Stimulated activated CD4-positive, alpha-beta T cell treated with anti-CD3 and anti-CD28 coated beads, Interleukin-12 subunit alpha, Interleukin-12 subunit beta, amount 100 ng/mL, for 24 hours (primary cell): ENCODE measurements around the gene ADAMTS15.

Source experiments
- DNase-seq, 2 experiments: peaks; one replicate each; pipeline ENCODE4 v3.0.0-alpha.2; 2020; ENCODE audit warnings: low read depth in 2 of 2

The ADAMTS15 gene

GRCh38 chr11:130418756-130419155 is 29.7 kb upstream of the ADAMTS15 start:
- DNase-seq, result no peak

DNA sequence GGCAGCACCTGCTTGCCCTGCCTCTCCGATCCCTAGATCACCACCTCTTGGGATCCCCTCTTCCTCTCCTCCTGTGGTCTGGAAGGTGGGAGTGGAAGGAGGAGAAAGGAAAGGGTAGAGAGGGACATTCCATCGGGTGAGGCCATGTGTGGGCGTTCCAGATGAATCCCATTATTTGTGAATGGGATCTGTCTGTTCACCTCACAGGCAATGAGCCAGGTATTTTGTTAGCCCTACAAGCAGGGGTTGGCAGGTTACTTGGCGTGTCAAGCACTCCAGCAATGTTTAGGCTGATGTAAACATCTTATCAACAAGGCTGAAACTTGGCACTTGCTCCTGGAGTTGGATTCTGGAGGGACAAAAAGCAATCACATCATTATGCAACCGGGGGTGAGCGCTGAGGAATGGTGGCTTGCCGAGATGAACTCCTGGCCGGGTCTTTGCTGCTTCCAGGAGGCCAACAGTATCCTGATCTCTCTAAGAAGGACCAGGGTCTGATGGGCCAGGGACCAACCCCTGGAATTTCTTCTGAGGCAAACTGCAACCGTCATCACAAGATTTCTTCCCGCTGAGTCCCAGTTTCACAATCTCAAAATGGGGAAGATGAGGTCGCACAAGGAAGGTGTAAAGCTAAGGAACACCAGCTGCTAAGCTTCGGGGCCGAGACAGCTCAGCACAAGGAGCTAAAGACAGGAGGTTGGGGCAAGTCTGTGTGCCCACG is 27.8 kb upstream of the ADAMTS15 start:
- no peak for DNase-seq

DNA sequence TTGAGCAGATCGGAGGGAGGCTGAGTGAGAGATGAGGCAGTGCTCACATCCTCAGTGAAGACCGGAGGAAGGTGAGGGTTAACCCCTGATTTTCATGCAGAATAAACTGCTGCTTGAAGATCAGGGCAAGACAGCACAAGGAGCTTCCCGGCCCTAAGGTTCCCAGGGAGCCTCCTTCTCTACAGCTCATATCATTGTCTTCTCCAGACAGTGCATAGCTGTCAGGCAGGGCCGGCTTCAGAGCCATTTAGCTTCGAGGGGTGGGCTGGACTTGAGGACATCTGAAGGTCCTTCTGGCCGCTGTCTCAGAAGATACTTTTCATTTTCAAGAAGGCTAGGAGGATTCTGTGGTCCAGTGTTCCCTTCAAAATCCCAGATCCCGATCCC is 27.3 kb upstream of the ADAMTS15 start:
- DNase-seq, result no peak

DNA sequence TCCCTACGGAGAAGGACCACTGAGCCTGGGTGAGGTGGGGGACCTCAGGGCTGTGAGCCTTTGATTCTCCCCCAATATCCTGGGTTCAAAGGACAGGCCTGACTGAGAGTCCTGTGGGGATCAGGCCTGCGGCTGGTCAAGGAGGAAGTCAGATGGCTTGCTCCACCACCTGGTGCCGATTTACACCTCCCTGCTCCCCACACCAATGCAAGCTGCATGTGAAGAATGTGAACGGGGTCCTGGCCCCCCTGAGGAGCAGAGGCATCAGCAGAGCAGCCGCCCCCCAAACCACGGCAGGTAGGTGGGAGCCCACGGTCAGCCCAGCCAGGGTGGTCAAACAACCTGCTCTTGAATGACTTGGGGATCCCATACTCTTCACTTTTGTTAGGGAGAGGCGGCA is 26.7 kb upstream of the ADAMTS15 start:
- DNase-seq, result no peak

GRCh38 chr11:130422251-130422995 is 26.0 kb upstream of the ADAMTS15 start:
- no peak for DNase-seq

DNA sequence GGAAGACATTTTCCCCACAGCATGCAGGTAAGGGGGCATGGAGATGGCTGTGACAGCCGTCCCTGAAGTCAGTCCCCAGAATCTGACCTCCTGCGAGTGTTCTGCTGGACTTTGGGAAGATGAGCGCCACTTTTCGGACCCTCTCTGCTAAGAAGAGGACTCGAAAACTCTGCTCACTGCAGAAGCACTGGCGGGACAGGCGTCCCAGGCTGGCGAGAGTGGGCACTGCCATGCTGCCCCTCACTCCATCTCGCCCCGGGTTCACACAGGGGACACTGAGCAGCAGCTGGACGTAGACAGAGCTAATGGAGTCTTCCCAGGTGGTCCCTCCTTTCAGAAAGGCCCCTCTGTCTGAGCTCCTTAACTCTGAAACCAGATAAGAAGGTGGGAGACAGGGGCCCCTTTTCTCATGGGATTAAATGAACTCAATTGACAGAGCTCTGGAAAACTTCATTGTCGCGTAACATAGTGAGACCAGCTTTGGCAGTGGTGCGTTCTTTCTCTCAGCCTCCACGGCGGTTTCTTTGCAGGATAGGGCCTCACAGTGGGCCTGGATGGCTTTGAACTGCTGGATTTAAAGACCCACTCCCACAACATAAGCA is 24.8 kb upstream of the ADAMTS15 start:
- no peak for DNase-seq

DNA sequence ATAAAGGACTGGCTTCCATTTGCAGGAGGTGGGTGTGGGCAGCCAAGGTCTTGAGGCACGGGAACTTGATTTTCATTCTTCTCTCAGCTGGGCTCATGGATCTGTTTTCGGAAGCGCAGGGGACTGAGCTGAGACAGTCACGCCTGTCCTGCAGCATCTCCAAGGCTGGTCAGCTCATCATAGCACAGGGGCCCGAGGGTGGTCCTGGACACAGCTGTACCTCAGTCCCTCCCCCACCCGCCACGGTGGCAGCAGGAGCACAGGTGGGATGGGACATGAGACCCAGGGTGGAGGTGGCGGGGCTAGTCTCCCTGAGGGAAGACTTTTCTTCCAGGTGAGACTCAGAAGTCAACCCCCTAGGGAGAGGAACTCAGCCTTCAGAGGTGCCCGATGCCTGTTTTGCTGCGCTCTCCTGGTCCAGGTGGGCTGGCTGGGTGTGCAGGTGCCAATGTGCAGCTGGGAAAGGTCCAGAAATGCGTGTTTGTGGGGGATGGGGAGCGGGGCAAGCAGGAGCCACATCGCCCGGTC is 23.8 kb upstream of the ADAMTS15 start:
- DNase-seq, result no peak

GRCh38 chr11:130425156-130425555 is 23.3 kb upstream of the ADAMTS15 start:
- DNase-seq, result no peak

DNA sequence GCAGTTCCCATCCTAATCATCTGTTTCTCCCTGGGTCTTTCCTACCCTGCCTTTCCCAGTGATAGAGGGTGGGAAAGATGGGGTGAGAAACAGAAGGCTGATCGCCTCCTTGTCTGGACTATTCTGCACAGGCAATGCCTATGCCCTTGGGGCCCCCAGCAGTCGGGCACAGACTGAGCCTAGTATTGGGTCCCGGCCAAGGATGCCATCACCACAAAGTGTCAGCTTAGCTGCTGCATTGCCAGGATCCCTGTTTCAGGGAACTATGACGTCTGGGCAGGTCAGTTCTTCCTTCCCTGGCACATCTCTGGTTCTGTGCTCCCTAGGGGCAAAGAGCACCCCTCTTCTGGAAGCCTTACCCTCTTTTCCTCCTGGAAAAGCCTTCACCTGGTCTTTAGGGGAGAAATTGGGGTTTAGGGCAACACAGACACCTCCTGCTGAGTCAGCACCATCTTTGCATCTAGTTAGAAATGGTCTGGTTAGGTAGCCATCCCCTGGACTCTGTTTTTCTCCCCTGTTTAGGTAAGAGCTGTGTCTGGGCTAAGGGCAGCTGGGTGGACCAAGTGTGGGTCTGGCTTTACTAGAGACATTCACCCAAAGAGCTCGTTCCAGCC is 22.1 kb upstream of the ADAMTS15 start:
- DNase-seq, result no peak

- DNase-seq, result no peak
These were observed 21.6 kb upstream of the ADAMTS15 start for GRCh38 chr11:130426837-130427341.

DNA sequence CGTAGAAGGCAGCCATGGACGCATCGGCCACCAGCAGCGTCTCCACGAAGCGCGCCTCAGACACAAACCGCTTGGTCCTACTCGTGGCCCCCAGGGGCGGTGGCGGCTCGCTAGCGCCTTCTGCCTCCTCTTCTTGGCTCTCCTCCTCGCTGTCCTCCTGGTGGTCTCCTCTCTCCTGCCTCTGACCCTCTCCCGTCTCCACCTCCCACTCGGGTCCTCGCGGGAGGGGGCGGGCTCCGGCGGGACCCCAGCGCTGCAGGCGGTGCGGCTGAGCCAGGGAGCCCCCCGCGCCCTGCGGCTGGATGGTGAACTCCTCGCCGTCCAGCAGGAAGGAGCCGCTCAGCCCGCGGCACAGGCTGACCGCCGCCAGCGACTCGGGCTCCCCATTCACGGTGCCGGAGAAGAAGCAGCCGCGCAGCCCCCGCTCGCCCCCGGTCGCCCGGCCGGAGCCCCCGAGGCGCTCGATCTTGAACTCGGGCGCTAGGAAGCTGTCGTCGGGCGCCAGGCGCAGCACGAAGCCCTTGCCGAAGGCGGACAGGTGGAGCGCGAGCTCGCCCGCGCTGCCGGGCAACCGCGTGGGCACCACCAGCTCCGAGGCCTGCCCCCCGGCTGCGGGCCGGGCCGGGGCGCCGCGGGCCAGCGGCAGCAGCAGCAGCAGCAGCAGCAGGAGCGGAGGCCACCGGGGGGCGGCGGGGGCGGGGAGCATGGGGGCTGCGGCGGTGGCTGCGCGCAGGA is 20.7 kb upstream of the ADAMTS15 start:
- no peak for DNase-seq

DNA sequence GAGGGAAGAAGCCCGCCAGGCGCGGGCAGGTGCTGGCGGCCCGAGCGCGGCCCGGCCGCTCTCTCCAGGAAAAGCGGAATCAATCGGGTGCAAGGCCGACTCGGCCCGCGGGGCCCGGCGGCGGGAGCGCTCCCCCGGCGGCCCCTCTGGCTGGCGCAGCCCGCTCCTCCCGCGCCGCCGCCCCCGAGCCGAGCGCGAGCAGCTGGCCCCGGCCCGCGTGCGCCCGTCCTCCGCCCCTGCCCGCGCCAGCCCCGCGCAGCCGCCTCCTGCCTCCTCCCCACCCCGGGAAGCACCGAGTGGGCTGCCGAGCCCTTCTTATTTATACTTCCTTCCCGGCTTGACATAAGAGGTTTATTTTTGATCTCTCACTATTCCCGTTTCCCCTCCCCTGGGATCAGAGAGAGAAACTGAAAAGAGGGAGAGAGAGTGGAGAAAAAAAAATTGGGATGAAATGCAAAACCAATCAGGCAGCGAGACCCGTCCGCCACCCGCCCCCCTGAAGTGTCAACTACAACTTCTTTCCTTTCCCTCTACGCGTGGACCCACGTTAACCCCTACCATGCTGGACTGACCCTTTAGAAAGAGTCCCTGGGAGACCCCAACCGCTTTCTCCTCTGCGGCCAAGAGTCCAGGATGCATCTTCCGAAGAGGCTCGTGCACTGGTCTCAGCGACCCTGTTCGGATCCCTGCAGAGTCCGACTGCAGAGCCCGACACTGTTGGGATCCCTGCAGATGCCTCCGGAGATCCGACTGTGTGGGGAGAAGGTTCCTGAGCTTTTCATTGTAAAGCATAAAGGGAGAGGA is 19.9 kb upstream of the ADAMTS15 start, which contains the start of gene ADAMTS8:
Gene ADAMTS8 (minus strand): TSS at position 294 of the 804 bp plus-strand sequence. CDS start 323 bp downstream, outside the sequence.
- no peak for DNase-seq

- DNase-seq, result no peak
These were observed 19.2 kb upstream of the ADAMTS15 start for GRCh38 chr11:130429120-130429681.

- DNase-seq, result no peak
These were observed 18.5 kb upstream of the ADAMTS15 start for GRCh38 chr11:130429983-130430382.

GRCh38 chr11:130431331-130431773 is 17.1 kb upstream of the ADAMTS15 start:
- DNase-seq, result peak; percentile 44 to 67

DNA sequence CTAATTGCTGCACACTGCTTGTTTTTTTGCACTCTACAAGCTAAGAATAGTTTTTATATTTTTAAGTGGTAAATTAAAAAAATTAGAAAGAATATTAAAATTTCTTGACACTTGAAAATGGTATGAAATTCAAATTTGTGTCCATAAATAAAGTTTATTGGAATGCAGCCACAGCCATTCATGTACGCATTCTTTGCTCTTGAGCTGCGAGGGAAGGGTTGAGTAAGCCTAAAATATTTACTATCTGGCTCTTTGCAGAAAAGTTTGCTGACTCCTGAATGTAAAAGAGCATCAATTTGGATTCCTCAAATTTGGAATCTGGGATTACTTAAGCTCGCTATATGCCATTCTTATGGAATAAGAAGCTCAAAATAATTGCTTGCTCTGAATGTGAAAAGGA is 16.6 kb upstream of the ADAMTS15 start:
- DNase-seq, result no peak

DNA sequence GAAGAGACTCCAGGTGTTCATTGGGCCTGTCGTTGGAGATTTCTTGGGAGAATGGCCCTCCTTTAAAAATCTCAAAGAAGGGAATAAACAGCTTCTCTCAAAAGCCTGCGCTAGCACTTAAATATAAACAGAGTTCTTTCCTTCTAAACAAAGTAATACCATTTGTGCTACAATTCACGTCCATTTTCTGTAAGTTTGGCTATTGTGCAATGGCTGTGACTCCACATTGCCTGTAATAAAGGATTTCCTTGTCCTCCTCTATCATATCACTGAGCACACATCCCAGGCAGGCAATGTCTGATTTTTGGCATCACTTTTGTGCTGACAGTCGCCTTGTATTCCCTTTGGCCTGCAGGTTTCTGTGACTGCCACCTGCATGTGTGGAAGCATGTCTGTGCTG is 15.1 kb upstream of the ADAMTS15 start:
- no peak for DNase-seq

GRCh38 chr11:130434521-130435223 is 13.8 kb upstream of the ADAMTS15 start:
- peak; percentile 23 to 57 for DNase-seq

DNA sequence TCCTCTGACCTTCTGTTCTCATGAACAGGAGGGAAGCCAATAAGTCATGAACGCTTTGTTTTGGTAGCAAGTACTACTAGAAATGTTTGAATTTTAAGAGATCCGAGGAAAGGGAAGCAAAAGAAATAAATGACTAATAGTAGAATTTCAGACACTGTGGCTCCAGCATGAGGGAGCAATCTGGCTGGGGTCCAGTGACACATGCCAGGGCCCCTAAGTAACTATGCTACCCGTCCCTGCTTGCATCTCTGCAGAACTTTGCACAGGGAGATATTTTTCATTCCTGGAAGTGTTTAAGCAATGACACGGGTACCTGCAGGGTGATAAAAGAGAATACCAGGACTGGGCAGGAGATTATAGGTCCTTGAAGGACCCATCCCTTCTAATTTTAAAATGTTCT is 12.8 kb upstream of the ADAMTS15 start:
- no peak for DNase-seq
